GM23338 (cell line): ENCODE data around the gene WSB2. TPM values are rescaled to one million over a fixed set of nuclear protein-coding genes. Genes with fewer than 3 reads are reported as not detected.
A peak's percentile ranks its signal among the peaks of the same experiment; 100 is the strongest.

ENCODE experiments used
- ATAC-seq: fragments of 200-7000 bp; cut with Tn5 transposase; 3 replicates; pipeline ENCODE4 v1.9.1; 2020
- DNase-seq: peaks from one replicate; pipeline ENCODE4 v3.0.0-alpha.2; 2015; ENCODE audit warnings: low spot score
- H2AFZ ChIP-seq: fragments of 200-600 bp; sonication (generic); 2 replicates; pipeline ENCODE4 v1.8.0; 2016; ENCODE audit warnings: antibody characterized with exemption, mild to moderate bottlenecking, moderate library complexity
- H3F3A ChIP-seq: fragments of 200-600 bp; sonication (generic); replicated peaks from 2 replicates; pipeline ENCODE4 v1.8.0; 2017; ENCODE audit warnings: antibody characterized with exemption, mixed run types, low read depth
- H3K27ac ChIP-seq: fragments of 200-600 bp; sonication (generic); 2 replicates; pipeline ENCODE4 v1.6.1; 2016; ENCODE audit warnings: low read depth
- H3K27me3 ChIP-seq: fragments of 200-600 bp; sonication (generic); 2 replicates; pipeline ENCODE4 v1.8.0; 2016; ENCODE audit warnings: mild to moderate bottlenecking, mixed run types, moderate library complexity; ENCODE audit not compliant: insufficient read depth
- H3K36me3 ChIP-seq: fragments of 200-600 bp; sonication (generic); 2 replicates; pipeline ENCODE4 v1.8.0; 2016; ENCODE audit warnings: mild to moderate bottlenecking; ENCODE audit not compliant: insufficient read depth
- H3K4me1 ChIP-seq: fragments of 200-600 bp; sonication (generic); 2 replicates; pipeline ENCODE4 v1.8.0; 2016; ENCODE audit warnings: mild to moderate bottlenecking, moderate library complexity; ENCODE audit not compliant: insufficient read depth
- H3K4me2 ChIP-seq: fragments of 200-600 bp; sonication (generic); 2 replicates; pipeline ENCODE4 v1.7.1; 2017; ENCODE audit warnings: mixed run types
- H3K4me3 ChIP-seq: fragments of 200-600 bp; sonication (generic); 2 replicates; pipeline ENCODE4 v1.6.1; 2016; ENCODE audit warnings: mixed run types
- H3K79me2 ChIP-seq: fragments of 200-600 bp; sonication (generic); replicated peaks from 2 replicates; pipeline ENCODE4 v1.8.0; 2017; ENCODE audit warnings: mild to moderate bottlenecking; ENCODE audit not compliant: insufficient read depth
- H3K9me2 ChIP-seq: fragments of 200-600 bp; sonication (generic); 2 replicates; pipeline ENCODE4 v1.8.0; 2017; ENCODE audit not compliant: insufficient read depth
- H4K20me1 ChIP-seq: fragments of 200-600 bp; sonication (generic); replicated peaks from 2 replicates; pipeline ENCODE4 v1.8.0; 2017; ENCODE audit warnings: mild to moderate bottlenecking; ENCODE audit not compliant: insufficient read depth
- H3K27ac Mint-ChIP-seq: 2 replicates; pipeline ENCODE4 v1.8.0; 2020; ENCODE audit warnings: inconsistent platforms, mild to moderate bottlenecking, moderate library complexity, mixed read lengths
- H3K27me3 Mint-ChIP-seq: 3 replicates; pipeline ENCODE4 v1.8.0; 2022; ENCODE audit warnings: low read depth, mild to moderate bottlenecking, moderate library complexity, mixed read lengths, inconsistent platforms; ENCODE audit not compliant: insufficient read depth, poor library complexity
- H3K36me3 Mint-ChIP-seq: 3 replicates; pipeline ENCODE4 v1.8.0; 2021; ENCODE audit warnings: low read depth, mild to moderate bottlenecking, inconsistent platforms, moderate library complexity, mixed read lengths
- H3K4me1 Mint-ChIP-seq: 3 replicates; pipeline ENCODE4 v1.8.0; 2020; ENCODE audit warnings: mild to moderate bottlenecking, inconsistent platforms, mixed read lengths
- H3K4me3 Mint-ChIP-seq: 3 replicates; pipeline ENCODE4 v1.8.0; 2021; ENCODE audit warnings: moderate library complexity, mild to moderate bottlenecking, inconsistent platforms, mixed read lengths
- H3K9me3 Mint-ChIP-seq: 3 replicates; pipeline ENCODE4 v1.8.0; 2020; ENCODE audit warnings: moderate library complexity, mild to moderate bottlenecking, inconsistent platforms, mixed read lengths
- CREB1 ChIP-seq: fragments of 250-450 bp; sonication (Bioruptor Pico); IDR thresholded peaks from 2 replicates; pipeline ENCODE4 v1.5.0; 2020; ENCODE audit warnings: low read depth, mild to moderate bottlenecking, moderate library complexity
- ETS1 ChIP-seq: IDR thresholded peaks from 2 replicates; pipeline ENCODE4 v1.6.1; 2016; ENCODE audit warnings: antibody characterized with exemption
- EZH2 ChIP-seq: fragments of 200-600 bp; sonication (generic); IDR thresholded peaks from one replicate; pipeline ENCODE4 v1.8.0; 2017; ENCODE audit warnings: antibody characterized with exemption, mild to moderate bottlenecking, low read depth; ENCODE audit not compliant: unreplicated experiment
- EZH2phosphoT487 ChIP-seq: fragments of 200-600 bp; sonication (generic); IDR thresholded peaks from one replicate; pipeline ENCODE4 v1.8.1; 2018; ENCODE audit warnings: antibody characterized with exemption; ENCODE audit not compliant: unreplicated experiment
- JUNB ChIP-seq: IDR thresholded peaks from one replicate; pipeline ENCODE4 v1.6.1; 2016; ENCODE audit warnings: antibody characterized with exemption; ENCODE audit not compliant: unreplicated experiment
- NANOG ChIP-seq: IDR thresholded peaks from 2 replicates; pipeline ENCODE4 v1.6.1; 2016; ENCODE audit warnings: antibody characterized with exemption, borderline replicate concordance
- POLR2AphosphoS5 ChIP-seq: IDR thresholded peaks from 2 replicates; pipeline ENCODE4 v1.6.1; 2016; ENCODE audit warnings: antibody characterized with exemption, low read depth
- STAT1 ChIP-seq: IDR thresholded peaks from one replicate; pipeline ENCODE4 v1.6.1; 2016; ENCODE audit warnings: antibody characterized with exemption; ENCODE audit not compliant: unreplicated experiment
- ZNF114 ChIP-seq: fragments of 250-450 bp; sonication (Bioruptor Pico); IDR thresholded peaks from 2 replicates; pipeline ENCODE4 v1.5.0; 2020; ENCODE audit warnings: mild to moderate bottlenecking, moderate library complexity
- ZNF331 ChIP-seq: fragments of 250-450 bp; sonication (Bioruptor Pico); IDR thresholded peaks from 2 replicates; pipeline ENCODE4 v1.5.0; 2020; ENCODE audit warnings: low read depth, mild to moderate bottlenecking, moderate library complexity
- polyA plus RNA-seq: library from polyadenylated mRNA; unstranded; fragments of >200 nt; fragmentation: Nextera tagmentation; extraction: Ambion mirVana; gene quantifications from 2 replicates; pipeline ENCODE4 v1.2.1, GENCODE V29; 2016
- total RNA-seq: library from RNA; depleted of rRNA; stranded (reverse); fragments of >200 nt; shearing (Covaris generic); gene quantifications from 2 replicates; pipeline ENCODE4 v1.2.3, GENCODE V29; 2014
- TF ChIP-seq, protein P1 (sequence below): fragments of 250-450 bp; sonication (Bioruptor Pico); IDR thresholded peaks from 2 replicates; pipeline ENCODE4 v1.5.0; 2020; ENCODE audit warnings: mild to moderate bottlenecking, moderate library complexity
- TF ChIP-seq, protein P2 (sequence below), 2 experiments: fragments of 200-600 bp in 1 of 2; sonication (generic) in 1 of 2; conservative IDR thresholded peaks; 2 replicates each; pipeline versions ENCODE4 v1.5.1 to v1.6.1; 2016 to 2017; ENCODE audit warnings: antibody characterized with exemption in 2 of 2, low read depth in 2 of 2, mild to moderate bottlenecking in 2 of 2, moderate library complexity in 1 of 2
- TF ChIP-seq, protein P3 (sequence below): IDR thresholded peaks from one replicate; pipeline ENCODE4 v1.6.1; 2018; ENCODE audit warnings: antibody characterized with exemption; ENCODE audit not compliant: unreplicated experiment

WSB2 gene
- total and polyA plus RNA-seq, 2 experiments from 2014 or later = 36.6 to 60.8 TPM

DNA sequence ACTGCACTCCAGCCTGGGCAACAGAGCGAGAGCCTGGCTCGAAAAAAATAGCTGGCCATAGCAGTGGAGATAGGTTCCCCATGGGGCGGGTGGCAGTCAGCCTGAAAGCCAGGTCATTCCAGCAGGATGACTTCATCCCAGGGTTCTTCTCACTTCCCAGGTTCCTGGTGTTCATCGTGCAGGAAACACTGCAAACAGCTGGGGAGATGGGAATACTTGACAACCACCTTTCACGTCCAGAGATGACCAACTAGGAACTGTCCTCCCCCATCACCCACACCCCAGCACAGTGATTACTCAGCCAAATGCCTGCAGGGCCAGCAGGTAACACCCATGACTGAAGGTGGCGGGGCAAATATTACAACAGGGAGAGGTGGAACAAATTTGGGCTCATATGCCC lies 41.1 kb upstream of the WSB2 start:
- Histone ChIP-seq H3K9me2 (no peaks in the 10 kb centered on the region), H3K4me3 (peak overlapping the region; percentile 93), H2AFZ (no peak overlapping the region), H3K36me3 (peaks cover 15% of the 10 kb centered on the region), H3K27me3 (no peaks in the 10 kb centered on the region), H3K4me1 (peaks cover 33% of the 10 kb centered on the region), H4K20me1 (no peaks in the 10 kb centered on the region; the same call in none of the 2 replicates), H3K79me2 (peaks cover 75% of the 10 kb centered on the region), H3F3A (peaks cover 12% of the 10 kb centered on the region), H3K4me2 (peak overlapping the region; percentile 98), H3K27ac (peak overlapping the region; percentile 95; the same call in 1 of the 2 replicates)
- no peak overlapping the region for H3K27ac Mint-ChIP-seq
- H3K36me3 Mint-ChIP-seq = peaks cover 27% of the 10 kb centered on the region
- ATAC-seq (no peak), DNase-seq (no peak)
- no peaks in the 10 kb centered on the region for H3K27me3 Mint-ChIP-seq
- peak overlapping the region; percentile 96 for H3K4me3 Mint-ChIP-seq
- peaks cover 22% of the 10 kb centered on the region for H3K4me1 Mint-ChIP-seq
- no peaks in the 10 kb centered on the region; the same call in 2 of the 3 replicates for H3K9me3 Mint-ChIP-seq
- no peak for TF ChIP-seq POLR2AphosphoS5
- TF ChIP-seq ZNF114 (CRISPR knock-in tag) = no peak
- TF ChIP-seq EZH2phosphoT487 = no peak
- TF ChIP-seq, protein P1, sequence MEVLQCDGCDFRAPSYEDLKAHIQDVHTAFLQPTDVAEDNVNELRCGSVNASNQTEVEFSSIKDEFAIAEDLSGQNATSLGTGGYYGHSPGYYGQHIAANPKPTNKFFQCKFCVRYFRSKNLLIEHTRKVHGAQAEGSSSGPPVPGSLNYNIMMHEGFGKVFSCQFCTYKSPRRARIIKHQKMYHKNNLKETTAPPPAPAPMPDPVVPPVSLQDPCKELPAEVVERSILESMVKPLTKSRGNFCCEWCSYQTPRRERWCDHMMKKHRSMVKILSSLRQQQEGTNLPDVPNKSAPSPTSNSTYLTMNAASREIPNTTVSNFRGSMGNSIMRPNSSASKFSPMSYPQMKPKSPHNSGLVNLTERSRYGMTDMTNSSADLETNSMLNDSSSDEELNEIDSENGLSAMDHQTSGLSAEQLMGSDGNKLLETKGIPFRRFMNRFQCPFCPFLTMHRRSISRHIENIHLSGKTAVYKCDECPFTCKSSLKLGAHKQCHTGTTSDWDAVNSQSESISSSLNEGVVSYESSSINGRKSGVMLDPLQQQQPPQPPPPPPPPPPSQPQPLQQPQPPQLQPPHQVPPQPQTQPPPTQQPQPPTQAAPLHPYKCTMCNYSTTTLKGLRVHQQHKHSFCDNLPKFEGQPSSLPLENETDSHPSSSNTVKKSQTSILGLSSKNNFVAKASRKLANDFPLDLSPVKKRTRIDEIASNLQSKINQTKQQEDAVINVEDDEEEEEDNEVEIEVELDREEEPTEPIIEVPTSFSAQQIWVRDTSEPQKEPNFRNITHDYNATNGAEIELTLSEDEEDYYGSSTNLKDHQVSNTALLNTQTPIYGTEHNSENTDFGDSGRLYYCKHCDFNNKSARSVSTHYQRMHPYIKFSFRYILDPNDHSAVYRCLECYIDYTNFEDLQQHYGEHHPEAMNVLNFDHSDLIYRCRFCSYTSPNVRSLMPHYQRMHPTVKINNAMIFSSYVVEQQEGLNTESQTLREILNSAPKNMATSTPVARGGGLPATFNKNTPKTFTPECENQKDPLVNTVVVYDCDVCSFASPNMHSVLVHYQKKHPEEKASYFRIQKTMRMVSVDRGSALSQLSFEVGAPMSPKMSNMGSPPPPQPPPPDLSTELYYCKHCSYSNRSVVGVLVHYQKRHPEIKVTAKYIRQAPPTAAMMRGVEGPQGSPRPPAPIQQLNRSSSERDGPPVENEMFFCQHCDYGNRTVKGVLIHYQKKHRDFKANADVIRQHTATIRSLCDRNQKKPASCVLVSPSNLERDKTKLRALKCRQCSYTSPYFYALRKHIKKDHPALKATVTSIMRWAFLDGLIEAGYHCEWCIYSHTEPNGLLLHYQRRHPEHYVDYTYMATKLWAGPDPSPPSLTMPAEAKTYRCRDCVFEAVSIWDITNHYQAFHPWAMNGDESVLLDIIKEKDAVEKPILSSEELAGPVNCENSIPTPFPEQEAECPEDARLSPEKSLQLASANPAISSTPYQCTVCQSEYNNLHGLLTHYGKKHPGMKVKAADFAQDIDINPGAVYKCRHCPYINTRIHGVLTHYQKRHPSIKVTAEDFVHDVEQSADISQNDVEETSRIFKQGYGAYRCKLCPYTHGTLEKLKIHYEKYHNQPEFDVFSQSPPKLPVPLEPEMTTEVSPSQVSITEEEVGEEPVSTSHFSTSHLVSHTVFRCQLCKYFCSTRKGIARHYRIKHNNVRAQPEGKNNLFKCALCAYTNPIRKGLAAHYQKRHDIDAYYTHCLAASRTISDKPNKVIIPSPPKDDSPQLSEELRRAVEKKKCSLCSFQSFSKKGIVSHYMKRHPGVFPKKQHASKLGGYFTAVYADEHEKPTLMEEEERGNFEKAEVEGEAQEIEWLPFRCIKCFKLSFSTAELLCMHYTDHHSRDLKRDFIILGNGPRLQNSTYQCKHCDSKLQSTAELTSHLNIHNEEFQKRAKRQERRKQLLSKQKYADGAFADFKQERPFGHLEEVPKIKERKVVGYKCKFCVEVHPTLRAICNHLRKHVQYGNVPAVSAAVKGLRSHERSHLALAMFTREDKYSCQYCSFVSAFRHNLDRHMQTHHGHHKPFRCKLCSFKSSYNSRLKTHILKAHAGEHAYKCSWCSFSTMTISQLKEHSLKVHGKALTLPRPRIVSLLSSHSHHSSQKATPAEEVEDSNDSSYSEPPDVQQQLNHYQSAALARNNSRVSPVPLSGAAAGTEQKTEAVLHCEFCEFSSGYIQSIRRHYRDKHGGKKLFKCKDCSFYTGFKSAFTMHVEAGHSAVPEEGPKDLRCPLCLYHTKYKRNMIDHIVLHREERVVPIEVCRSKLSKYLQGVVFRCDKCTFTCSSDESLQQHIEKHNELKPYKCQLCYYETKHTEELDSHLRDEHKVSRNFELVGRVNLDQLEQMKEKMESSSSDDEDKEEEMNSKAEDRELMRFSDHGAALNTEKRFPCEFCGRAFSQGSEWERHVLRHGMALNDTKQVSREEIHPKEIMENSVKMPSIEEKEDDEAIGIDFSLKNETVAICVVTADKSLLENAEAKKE = no peak
- no peak for TF ChIP-seq ZNF331
- TF ChIP-seq JUNB = no peak
- TF ChIP-seq ETS1 = no peak
- TF ChIP-seq, protein P2, sequence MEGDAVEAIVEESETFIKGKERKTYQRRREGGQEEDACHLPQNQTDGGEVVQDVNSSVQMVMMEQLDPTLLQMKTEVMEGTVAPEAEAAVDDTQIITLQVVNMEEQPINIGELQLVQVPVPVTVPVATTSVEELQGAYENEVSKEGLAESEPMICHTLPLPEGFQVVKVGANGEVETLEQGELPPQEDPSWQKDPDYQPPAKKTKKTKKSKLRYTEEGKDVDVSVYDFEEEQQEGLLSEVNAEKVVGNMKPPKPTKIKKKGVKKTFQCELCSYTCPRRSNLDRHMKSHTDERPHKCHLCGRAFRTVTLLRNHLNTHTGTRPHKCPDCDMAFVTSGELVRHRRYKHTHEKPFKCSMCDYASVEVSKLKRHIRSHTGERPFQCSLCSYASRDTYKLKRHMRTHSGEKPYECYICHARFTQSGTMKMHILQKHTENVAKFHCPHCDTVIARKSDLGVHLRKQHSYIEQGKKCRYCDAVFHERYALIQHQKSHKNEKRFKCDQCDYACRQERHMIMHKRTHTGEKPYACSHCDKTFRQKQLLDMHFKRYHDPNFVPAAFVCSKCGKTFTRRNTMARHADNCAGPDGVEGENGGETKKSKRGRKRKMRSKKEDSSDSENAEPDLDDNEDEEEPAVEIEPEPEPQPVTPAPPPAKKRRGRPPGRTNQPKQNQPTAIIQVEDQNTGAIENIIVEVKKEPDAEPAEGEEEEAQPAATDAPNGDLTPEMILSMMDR (conservative IDR thresholded peaks at IDR 0.05; ENCODE audit: low read depth in 2 of 2) = no peak
- TF ChIP-seq STAT1 = no peak
- no peak for TF ChIP-seq EZH2
- TF ChIP-seq, protein P3, sequence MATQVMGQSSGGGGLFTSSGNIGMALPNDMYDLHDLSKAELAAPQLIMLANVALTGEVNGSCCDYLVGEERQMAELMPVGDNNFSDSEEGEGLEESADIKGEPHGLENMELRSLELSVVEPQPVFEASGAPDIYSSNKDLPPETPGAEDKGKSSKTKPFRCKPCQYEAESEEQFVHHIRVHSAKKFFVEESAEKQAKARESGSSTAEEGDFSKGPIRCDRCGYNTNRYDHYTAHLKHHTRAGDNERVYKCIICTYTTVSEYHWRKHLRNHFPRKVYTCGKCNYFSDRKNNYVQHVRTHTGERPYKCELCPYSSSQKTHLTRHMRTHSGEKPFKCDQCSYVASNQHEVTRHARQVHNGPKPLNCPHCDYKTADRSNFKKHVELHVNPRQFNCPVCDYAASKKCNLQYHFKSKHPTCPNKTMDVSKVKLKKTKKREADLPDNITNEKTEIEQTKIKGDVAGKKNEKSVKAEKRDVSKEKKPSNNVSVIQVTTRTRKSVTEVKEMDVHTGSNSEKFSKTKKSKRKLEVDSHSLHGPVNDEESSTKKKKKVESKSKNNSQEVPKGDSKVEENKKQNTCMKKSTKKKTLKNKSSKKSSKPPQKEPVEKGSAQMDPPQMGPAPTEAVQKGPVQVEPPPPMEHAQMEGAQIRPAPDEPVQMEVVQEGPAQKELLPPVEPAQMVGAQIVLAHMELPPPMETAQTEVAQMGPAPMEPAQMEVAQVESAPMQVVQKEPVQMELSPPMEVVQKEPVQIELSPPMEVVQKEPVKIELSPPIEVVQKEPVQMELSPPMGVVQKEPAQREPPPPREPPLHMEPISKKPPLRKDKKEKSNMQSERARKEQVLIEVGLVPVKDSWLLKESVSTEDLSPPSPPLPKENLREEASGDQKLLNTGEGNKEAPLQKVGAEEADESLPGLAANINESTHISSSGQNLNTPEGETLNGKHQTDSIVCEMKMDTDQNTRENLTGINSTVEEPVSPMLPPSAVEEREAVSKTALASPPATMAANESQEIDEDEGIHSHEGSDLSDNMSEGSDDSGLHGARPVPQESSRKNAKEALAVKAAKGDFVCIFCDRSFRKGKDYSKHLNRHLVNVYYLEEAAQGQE = no peak
- TF ChIP-seq CREB1 (CRISPR knock-in tag) = no peak
- TF ChIP-seq NANOG = no peak
